Liver (tissue), 3 donors: Measurements from ENCODE around the gene GPR107.

Experiments used
- CTCF ChIP-seq: fragments of 150-350 bp; IDR thresholded peaks from 2 replicates; pipeline ENCODE4 v1.5.1; 2017; ENCODE audit warnings: improper control_type of control experiment, low read depth, low read length; ENCODE audit not compliant: missing input control
- GABPA ChIP-seq, 2 donors: IDR thresholded peaks in 1 of 2; conservative IDR thresholded peaks in 1 of 2; 2 replicates each; pipeline ENCODE4 v1.6.1; 2016; ENCODE audit warnings: antibody characterized with exemption in 2 of 2, mild to moderate bottlenecking in 1 of 2, moderate library complexity in 1 of 2
- REST ChIP-seq: IDR thresholded peaks from 2 replicates; pipeline ENCODE4 v1.6.1; 2016; ENCODE audit warnings: antibody characterized with exemption, mild to moderate bottlenecking
- RXRA ChIP-seq, 2 donors: IDR thresholded peaks; 2 replicates each; pipeline ENCODE4 v1.6.1; 2017 to 2018; ENCODE audit warnings: antibody characterized with exemption in 2 of 2, mild to moderate bottlenecking in 1 of 2
- SP1 ChIP-seq: IDR thresholded peaks from 2 replicates; pipeline ENCODE4 v1.6.1; 2018; ENCODE audit warnings: antibody characterized with exemption, mild to moderate bottlenecking
- TAF1 ChIP-seq: conservative IDR thresholded peaks from 2 replicates; pipeline ENCODE4 v1.6.1; 2016; ENCODE audit warnings: antibody characterized with exemption, mild to moderate bottlenecking
- donor health status: healthy.
- donor health status: healthy.

- TF ChIP-seq GABPA (IDR thresholded peaks at IDR 0.05 in 1 of 2, conservative IDR thresholded peaks at IDR 0.05 in 1 of 2) (no peak), CTCF (no peak), SP1 (no peak), REST (no peak), TAF1 (no peak), RXRA (IDR thresholded peaks at IDR 0.05) (no peak)
Measured at GRCh38 chr9:130078547-130078946, 24.8 kb downstream of the GPR107 start.
